ENCODE measurements around the gene SLC13A4. TPM values are rescaled to one million over a fixed set of nuclear protein-coding genes. Genes with fewer than 3 reads are reported as not detected.

SLC13A4 gene
- total and polyA plus RNA-seq, 8 donors = 0.31 to 1.7 (median 1.6) TPM; not detected in 5

GRCh38 chr7:135685306-135686084 lies 42.5 kb downstream of the SLC13A4 start:
- TF ChIP-seq POLR2AphosphoS5 (IDR thresholded peaks at IDR 0.05) (no peak), EP300 (IDR thresholded peaks at IDR 0.05) (no peak), POLR2A (IDR thresholded peaks at IDR 0.05) (no peak), CTCF (IDR thresholded peaks at IDR 0.05) (no peak)
- WGBS, 5 donors = 87 to 92% (median 90%) methylated on average over 9 of the region's 9 CpGs
- intact Hi-C loops (cut with DNase I; ENCODE audit: low total_unique reads) = no loop called here
- Histone ChIP-seq H3K4me1 (peaks cover 0 to 20% (median 9%) of the 10 kb centered on the region in 4 donors), H3K9me3 (no peaks in the 10 kb centered on the region), H3K4me3 (no peak overlapping the region), H3K36me3 (peaks cover 0 to 31% (median 10%) of the 10 kb centered on the region in 4 donors), H3K27me3 (no peaks in the 10 kb centered on the region), H3K27ac (no peak overlapping the region)
- no peak for DNase-seq

- Histone ChIP-seq H3K4me1 (peaks cover 0 to 20% (median 9%) of the 10 kb centered on the region in 4 donors), H3K9me3 (no peaks in the 10 kb centered on the region), H3K36me3 (peaks cover 0 to 29% (median 10%) of the 10 kb centered on the region in 4 donors), H3K27ac (no peak overlapping the region), H3K4me3 (no peak overlapping the region), H3K27me3 (no peaks in the 10 kb centered on the region)
- no peak for TF ChIP-seq POLR2AphosphoS5 (IDR thresholded peaks at IDR 0.05)
- TF ChIP-seq EP300 (IDR thresholded peaks at IDR 0.05) = no peak
- no peak for TF ChIP-seq CTCF (IDR thresholded peaks at IDR 0.05)
- TF ChIP-seq POLR2A (IDR thresholded peaks at IDR 0.05) = no peak
- no peak for DNase-seq
- WGBS, 5 donors = 87 to 92% (median 89%) methylated on average over 5 of the region's 5 CpGs
- intact Hi-C loops (cut with DNase I; ENCODE audit: low total_unique reads) = no loop called here
Observed at GRCh38 chr7:135684699-135685098, 43.3 kb downstream of the SLC13A4 start.

- TF ChIP-seq CTCF (IDR thresholded peaks at IDR 0.05) (no peak), EP300 (IDR thresholded peaks at IDR 0.05) (no peak), POLR2A (IDR thresholded peaks at IDR 0.05) (no peak), POLR2AphosphoS5 (IDR thresholded peaks at IDR 0.05) (no peak)
Observed at GRCh38 chr7:135684136-135684535, 43.9 kb downstream of the SLC13A4 start.

GRCh38 chr7:135683609-135684008 lies 44.4 kb downstream of the SLC13A4 start:
- no peaks in the 10 kb centered on the region for H3K9me3 ChIP-seq
- no peak overlapping the region for H3K4me3 ChIP-seq
- no peak for TF ChIP-seq POLR2A (IDR thresholded peaks at IDR 0.05)
- TF ChIP-seq EP300 (IDR thresholded peaks at IDR 0.05) = no peak
- no peak for TF ChIP-seq CTCF (IDR thresholded peaks at IDR 0.05)
- TF ChIP-seq POLR2AphosphoS5 (IDR thresholded peaks at IDR 0.05) = no peak
- peaks cover 0 to 18% (median 11%) of the 10 kb centered on the region in 4 donors for H3K36me3 ChIP-seq
- no peak for DNase-seq
- peaks cover 4 to 27% (median 13%) of the 10 kb centered on the region in 4 donors for H3K4me1 ChIP-seq
- WGBS, 5 donors = 67 to 80% (median 69%) methylated on average over 3 of the region's 3 CpGs
- no peak overlapping the region for H3K27ac ChIP-seq
- intact Hi-C loops (cut with DNase I; ENCODE audit: low total_unique reads) = no loop called here
- H3K27me3 ChIP-seq = no peaks in the 10 kb centered on the region

More at GRCh38 chr7:135684136-135684535, 43.9 kb downstream of the SLC13A4 start:
- Histone ChIP-seq H3K36me3 (peaks cover 0 to 23% (median 11%) of the 10 kb centered on the region in 4 donors), H3K4me3 (no peak overlapping the region), H3K27me3 (no peaks in the 10 kb centered on the region), H3K9me3 (no peaks in the 10 kb centered on the region), H3K4me1 (peaks cover 0 to 22% (median 11%) of the 10 kb centered on the region in 4 donors), H3K27ac (no peak overlapping the region)
- DNase-seq = no peak
- intact Hi-C loops (cut with DNase I; ENCODE audit: low total_unique reads) = no loop called here
- 46 to 73% (median 67%) methylated on average over 3 of the region's 3 CpGs for WGBS, 5 donors
